A549 (cell line): ENCODE measurements around the gene RASSF3.

Experiments used
- FOXS1 ChIP-seq: fragments of 250-450 bp; sonication (Bioruptor Pico); IDR thresholded peaks from 2 replicates; pipeline ENCODE4 v1.5.0; 2020; ENCODE audit warnings: mild to moderate bottlenecking, moderate library complexity
- JUN ChIP-seq, 2 experiments: fragments of >200 bp; sonication (Bioruptor Twin); formaldehyde crosslinking; IDR thresholded peaks; 2 replicates in 1 of 2; 3 replicates in 1 of 2; pipeline ENCODE4 v1.6.1; 2016 to 2017
- RCOR1 ChIP-seq: fragments of 150-350 bp; IDR thresholded peaks from 2 replicates; pipeline ENCODE4 v1.6.1; 2014; ENCODE audit warnings: antibody characterized with exemption, low read length, low read depth
- TF ChIP-seq, protein P1 (sequence below): fragments of >200 bp; sonication (Bioruptor Twin); formaldehyde crosslinking; IDR thresholded peaks from 3 replicates; pipeline ENCODE4 v1.5.1; 2016

DNA sequence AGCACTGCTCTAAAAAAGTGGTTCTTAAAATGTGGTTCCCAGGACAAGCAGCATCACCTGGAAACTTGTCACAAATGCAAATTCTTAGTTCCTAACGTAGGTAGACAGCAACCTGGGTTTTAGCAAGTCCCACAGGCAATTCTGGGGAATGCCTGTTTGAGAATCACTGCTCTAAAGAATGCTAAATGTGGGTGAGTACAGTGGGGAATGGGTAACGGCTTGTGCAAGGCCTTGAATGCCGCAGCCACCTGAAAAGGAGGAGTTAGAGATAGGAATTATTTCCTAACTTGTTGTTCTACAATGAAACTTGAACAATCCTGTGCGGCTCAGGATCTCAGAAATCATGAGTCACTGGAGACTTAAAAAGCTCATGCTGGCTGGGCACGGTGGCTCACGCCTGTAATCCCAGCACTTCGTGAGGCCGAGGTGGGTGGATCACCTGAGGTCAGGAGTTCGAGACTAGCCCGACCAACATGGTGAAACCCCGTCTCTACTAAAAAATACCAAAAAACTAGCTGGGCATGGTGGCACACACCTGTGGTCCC is 114.0 kb downstream of the RASSF3 start:
- TF ChIP-seq, protein P1, sequence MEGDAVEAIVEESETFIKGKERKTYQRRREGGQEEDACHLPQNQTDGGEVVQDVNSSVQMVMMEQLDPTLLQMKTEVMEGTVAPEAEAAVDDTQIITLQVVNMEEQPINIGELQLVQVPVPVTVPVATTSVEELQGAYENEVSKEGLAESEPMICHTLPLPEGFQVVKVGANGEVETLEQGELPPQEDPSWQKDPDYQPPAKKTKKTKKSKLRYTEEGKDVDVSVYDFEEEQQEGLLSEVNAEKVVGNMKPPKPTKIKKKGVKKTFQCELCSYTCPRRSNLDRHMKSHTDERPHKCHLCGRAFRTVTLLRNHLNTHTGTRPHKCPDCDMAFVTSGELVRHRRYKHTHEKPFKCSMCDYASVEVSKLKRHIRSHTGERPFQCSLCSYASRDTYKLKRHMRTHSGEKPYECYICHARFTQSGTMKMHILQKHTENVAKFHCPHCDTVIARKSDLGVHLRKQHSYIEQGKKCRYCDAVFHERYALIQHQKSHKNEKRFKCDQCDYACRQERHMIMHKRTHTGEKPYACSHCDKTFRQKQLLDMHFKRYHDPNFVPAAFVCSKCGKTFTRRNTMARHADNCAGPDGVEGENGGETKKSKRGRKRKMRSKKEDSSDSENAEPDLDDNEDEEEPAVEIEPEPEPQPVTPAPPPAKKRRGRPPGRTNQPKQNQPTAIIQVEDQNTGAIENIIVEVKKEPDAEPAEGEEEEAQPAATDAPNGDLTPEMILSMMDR: no peak
- no peak for TF ChIP-seq JUN (IDR thresholded peaks at IDR 0.05)
- TF ChIP-seq RCOR1: no peak
- TF ChIP-seq FOXS1 (CRISPR knock-in tag): no peak
